ENCODE data around the gene PLSCR3.

Gene PLSCR3

GRCh38 chr17:7406235-7406825 lies 12.0 kb upstream of the PLSCR3 start:
- Histone ChIP-seq H3K27ac (ENCODE audit: low read length) (no peak overlapping the region), H4K20me1 (ENCODE audit: insufficient read depth, low read length) (no peaks in the 10 kb centered on the region), H3K4me1 (ENCODE audit: low read length) (peaks cover 10% of the 10 kb centered on the region), H3K4me3 (ENCODE audit: low read length) (no peak overlapping the region), H2AFZ (ENCODE audit: low read depth, low read length) (no peak overlapping the region), H3K79me2 (ENCODE audit: low read length) (no peaks in the 10 kb centered on the region), H3K36me3 (replicated peaks; ENCODE audit: low read depth, low read length) (no peaks in the 10 kb centered on the region), H3K9me3 (ENCODE audit: insufficient read depth, low read length) (no peaks in the 10 kb centered on the region), H3K4me2 (ENCODE audit: low read length) (no peak overlapping the region), H3K27me3 (ENCODE audit: low read depth, low read length) (peaks cover 5% of the 10 kb centered on the region; the same call in 1 of the 2 replicates), H3K9ac (ENCODE audit: low read length) (no peak overlapping the region)
- no peak for TF ChIP-seq CTCF (IDR thresholded peaks at IDR 0.05; ENCODE audit: low read depth, low read length)
- TF ChIP-seq EZH2phosphoT487 (IDR thresholded peaks at IDR 0.05; ENCODE audit: low read depth): no peak

GRCh38 chr17:7405350-7406234 lies 11.3 kb upstream of the PLSCR3 start:
- Histone ChIP-seq H3K4me2 (ENCODE audit: low read length) (peak overlapping the region; percentile 85), H3K27ac (ENCODE audit: low read length) (no peak overlapping the region), H4K20me1 (ENCODE audit: insufficient read depth, low read length) (no peaks in the 10 kb centered on the region), H2AFZ (ENCODE audit: low read depth, low read length) (no peak overlapping the region), H3K79me2 (ENCODE audit: low read length) (no peaks in the 10 kb centered on the region), H3K9ac (ENCODE audit: low read length) (no peak overlapping the region), H3K27me3 (ENCODE audit: low read depth, low read length) (peaks cover 5% of the 10 kb centered on the region; the same call in 1 of the 2 replicates), H3K4me3 (ENCODE audit: low read length) (peak overlapping the region; percentile 83), H3K9me3 (ENCODE audit: insufficient read depth, low read length) (no peaks in the 10 kb centered on the region), H3K36me3 (replicated peaks; ENCODE audit: low read depth, low read length) (no peaks in the 10 kb centered on the region), H3K4me1 (ENCODE audit: low read length) (peaks cover 10% of the 10 kb centered on the region)
- no peak for TF ChIP-seq EZH2phosphoT487 (IDR thresholded peaks at IDR 0.05; ENCODE audit: low read depth)
- TF ChIP-seq CTCF (IDR thresholded peaks at IDR 0.05; ENCODE audit: low read depth, low read length): no peak

GRCh38 chr17:7404737-7405349 lies 10.5 kb upstream of the PLSCR3 start:
- Histone ChIP-seq H3K4me1 (ENCODE audit: low read length) (peaks cover 10% of the 10 kb centered on the region), H3K27ac (ENCODE audit: low read length) (peak overlapping the region; percentile 63), H4K20me1 (ENCODE audit: insufficient read depth, low read length) (no peaks in the 10 kb centered on the region), H3K4me2 (ENCODE audit: low read length) (peak overlapping the region; percentile 85), H3K4me3 (ENCODE audit: low read length) (peak overlapping the region; percentile 83), H3K27me3 (ENCODE audit: low read depth, low read length) (peaks cover 5% of the 10 kb centered on the region; the same call in 1 of the 2 replicates), H3K9ac (ENCODE audit: low read length) (peak overlapping the region; percentile 68), H3K79me2 (ENCODE audit: low read length) (no peaks in the 10 kb centered on the region), H3K36me3 (replicated peaks; ENCODE audit: low read depth, low read length) (no peaks in the 10 kb centered on the region), H2AFZ (ENCODE audit: low read depth, low read length) (peak overlapping the region; percentile 69; the same call in 1 of the 2 replicates), H3K9me3 (ENCODE audit: insufficient read depth, low read length) (no peaks in the 10 kb centered on the region)
- no peak for TF ChIP-seq EZH2phosphoT487 (IDR thresholded peaks at IDR 0.05; ENCODE audit: low read depth)
- TF ChIP-seq CTCF (IDR thresholded peaks at IDR 0.05; ENCODE audit: low read depth, low read length): no peak
